HEK293T (cell line): ENCODE measurements around the gene MAD1L1.

Source experiments
- ELF4 ChIP-seq: fragments of 450-650 bp; IDR thresholded peaks from 2 replicates; pipeline ENCODE4 v1.6.1; 2017; ENCODE audit warnings: antibody characterized with exemption
- HDGF ChIP-seq: fragments of 450-650 bp; IDR thresholded peaks from 2 replicates; pipeline ENCODE4 v1.6.1; 2017; ENCODE audit warnings: antibody characterized with exemption, borderline replicate concordance
- SP1 ChIP-seq: fragments of 450-650 bp; IDR thresholded peaks from 2 replicates; pipeline ENCODE4 v1.6.1; 2017

GRCh38 chr7:2201686-2202360 is 30.9 kb downstream of the MAD1L1 start:
- no peak for TF ChIP-seq SP1
- TF ChIP-seq HDGF: no peak
- TF ChIP-seq ELF4: no peak
